Fibroblast of the aortic adventitia (primary cell): ENCODE data around the gene NDUFB10. TPM values are rescaled to one million over a fixed set of nuclear protein-coding genes. Genes with fewer than 3 reads are reported as not detected.

Experiments used
- DNase-seq: peaks from one replicate; pipeline ENCODE4 v3.0.0-alpha.2; 2010; ENCODE audit warnings: low read depth
- H3K4me3 ChIP-seq: 2 replicates; pipeline ENCODE4 v1.5.1; 2011; ENCODE audit warnings: low read depth, mild to moderate bottlenecking, control low read depth, low read length, moderate library complexity
- total RNA-seq: library from RNA; depleted of rRNA; stranded (reverse); fragments of >200 nt; gene quantifications from 2 replicates; pipeline ENCODE4 v1.2.3, GENCODE V29; 2012; ENCODE audit warnings: low replicate concordance
- TF ChIP-seq, protein P1 (sequence below): IDR thresholded peaks from 2 replicates; pipeline ENCODE4 v1.5.1; 2011; ENCODE audit warnings: mild to moderate bottlenecking, low read length, control low read depth, inconsistent platforms; ENCODE audit not compliant: insufficient read depth

The NDUFB10 gene
- total RNA-seq, 1 donor = 105 TPM

DNA sequence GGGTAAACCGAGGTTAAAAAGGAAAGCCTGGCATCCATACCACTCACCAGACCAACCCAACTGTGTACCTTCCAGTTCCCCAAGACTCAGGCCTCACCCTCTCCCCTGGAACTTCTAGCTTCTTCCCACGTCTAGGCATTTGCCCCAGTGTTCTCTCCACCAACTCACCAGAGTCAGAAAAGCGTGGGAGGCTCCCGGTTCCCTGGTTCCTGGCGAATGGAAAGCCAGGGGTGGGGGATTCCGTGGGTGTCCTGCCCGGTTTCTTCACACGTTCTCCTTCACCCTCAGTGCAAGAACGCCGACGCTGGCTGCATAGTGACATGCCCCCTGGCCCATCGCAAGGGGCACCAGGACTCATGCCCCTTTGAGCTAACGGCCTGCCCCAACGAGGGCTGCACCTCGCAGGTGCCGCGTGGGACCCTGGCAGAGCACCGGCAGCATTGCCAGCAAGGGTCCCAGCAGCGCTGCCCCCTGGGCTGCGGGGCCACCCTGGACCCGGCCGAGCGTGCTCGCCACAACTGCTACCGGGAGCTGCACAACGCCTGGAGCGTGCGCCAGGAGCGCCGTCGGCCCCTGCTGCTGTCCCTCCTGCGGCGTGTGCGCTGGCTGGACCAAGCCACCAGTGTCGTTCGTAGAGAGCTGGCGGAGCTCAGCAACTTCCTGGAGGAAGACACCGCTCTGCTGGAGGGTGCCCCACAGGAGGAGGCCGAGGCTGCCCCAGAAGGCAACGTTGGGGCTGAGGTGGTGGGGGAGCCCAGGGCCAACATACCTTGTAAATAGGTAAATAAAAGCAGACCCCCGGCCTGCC is 9.0 kb downstream of the NDUFB10 start:
- no peak for DNase-seq
- H3K4me3 ChIP-seq = no peak overlapping the region
- TF ChIP-seq, protein P1, sequence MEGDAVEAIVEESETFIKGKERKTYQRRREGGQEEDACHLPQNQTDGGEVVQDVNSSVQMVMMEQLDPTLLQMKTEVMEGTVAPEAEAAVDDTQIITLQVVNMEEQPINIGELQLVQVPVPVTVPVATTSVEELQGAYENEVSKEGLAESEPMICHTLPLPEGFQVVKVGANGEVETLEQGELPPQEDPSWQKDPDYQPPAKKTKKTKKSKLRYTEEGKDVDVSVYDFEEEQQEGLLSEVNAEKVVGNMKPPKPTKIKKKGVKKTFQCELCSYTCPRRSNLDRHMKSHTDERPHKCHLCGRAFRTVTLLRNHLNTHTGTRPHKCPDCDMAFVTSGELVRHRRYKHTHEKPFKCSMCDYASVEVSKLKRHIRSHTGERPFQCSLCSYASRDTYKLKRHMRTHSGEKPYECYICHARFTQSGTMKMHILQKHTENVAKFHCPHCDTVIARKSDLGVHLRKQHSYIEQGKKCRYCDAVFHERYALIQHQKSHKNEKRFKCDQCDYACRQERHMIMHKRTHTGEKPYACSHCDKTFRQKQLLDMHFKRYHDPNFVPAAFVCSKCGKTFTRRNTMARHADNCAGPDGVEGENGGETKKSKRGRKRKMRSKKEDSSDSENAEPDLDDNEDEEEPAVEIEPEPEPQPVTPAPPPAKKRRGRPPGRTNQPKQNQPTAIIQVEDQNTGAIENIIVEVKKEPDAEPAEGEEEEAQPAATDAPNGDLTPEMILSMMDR = no peak

DNA sequence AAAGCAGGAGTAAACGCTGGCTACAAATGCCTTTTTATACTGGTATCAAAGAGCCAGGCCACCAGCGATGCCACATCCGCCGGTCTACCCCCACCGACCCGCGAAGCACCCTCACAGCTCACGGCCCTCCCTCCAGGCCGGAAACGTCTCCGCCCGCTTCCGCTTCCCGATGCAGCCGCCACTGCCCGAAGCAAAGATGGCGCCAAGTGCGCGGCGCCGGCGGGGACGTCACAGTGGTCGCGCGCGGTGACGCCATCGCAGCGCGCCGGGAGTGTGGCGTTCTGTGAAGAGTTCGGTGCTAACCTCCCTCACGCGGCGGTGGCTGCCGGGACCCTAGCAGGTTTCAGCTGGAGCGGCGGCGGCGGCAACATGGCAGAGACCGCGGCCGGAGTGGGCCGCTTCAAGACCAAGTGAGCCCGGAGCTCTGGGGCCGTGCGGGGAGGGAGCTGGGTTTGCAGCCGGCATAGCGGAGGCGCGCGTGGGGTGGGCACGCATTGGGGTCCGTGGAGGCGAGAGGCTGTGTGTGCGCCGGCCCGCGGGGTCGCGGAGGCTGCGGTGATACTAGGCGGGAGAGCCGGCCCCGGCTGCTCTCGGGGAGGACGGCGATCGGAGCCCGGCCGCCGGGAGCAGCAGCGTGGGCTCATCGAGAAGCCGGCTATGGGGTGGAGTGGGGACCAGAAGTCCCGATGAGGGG is 12.6 kb downstream of the NDUFB10 start, which contains the start of gene TBL3:
TSS of gene TBL3 (plus strand) at position 258 of the 694 bp plus-strand sequence. CDS start at position 370, 112 bp downstream.
- DNase-seq = peak; percentile 92
- TF ChIP-seq, protein P1 = no peak

DNA sequence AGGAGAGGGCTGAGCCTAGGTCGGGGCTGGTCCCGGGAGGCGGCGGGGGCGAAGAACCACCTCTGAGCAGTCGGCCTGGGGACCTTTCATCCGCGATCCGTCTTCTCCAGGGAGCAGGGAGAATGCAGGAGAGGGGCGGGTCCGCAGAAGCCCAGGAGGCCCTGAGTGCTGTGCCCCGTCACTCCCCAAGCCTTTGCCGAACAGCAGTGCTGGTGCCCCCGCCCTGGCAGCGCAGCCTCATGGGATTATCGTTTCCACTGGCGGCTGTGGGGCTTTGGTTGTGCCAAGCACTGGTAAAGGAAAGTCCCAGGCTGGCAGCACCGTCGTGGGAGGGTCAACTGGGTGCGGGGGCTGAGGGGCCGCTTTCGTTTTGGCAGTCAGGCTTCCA is 13.1 kb downstream of the NDUFB10 start:
- peak overlapping the region; percentile 86 for H3K4me3 ChIP-seq
- DNase-seq = no peak
- TF ChIP-seq, protein P1 = no peak

More for the DNA sequence above, 12.6 kb downstream of the NDUFB10 start, which contains the start of gene TBL3:
- peak within 1 kb of the TSS; percentile 86 for H3K4me3 ChIP-seq

DNA sequence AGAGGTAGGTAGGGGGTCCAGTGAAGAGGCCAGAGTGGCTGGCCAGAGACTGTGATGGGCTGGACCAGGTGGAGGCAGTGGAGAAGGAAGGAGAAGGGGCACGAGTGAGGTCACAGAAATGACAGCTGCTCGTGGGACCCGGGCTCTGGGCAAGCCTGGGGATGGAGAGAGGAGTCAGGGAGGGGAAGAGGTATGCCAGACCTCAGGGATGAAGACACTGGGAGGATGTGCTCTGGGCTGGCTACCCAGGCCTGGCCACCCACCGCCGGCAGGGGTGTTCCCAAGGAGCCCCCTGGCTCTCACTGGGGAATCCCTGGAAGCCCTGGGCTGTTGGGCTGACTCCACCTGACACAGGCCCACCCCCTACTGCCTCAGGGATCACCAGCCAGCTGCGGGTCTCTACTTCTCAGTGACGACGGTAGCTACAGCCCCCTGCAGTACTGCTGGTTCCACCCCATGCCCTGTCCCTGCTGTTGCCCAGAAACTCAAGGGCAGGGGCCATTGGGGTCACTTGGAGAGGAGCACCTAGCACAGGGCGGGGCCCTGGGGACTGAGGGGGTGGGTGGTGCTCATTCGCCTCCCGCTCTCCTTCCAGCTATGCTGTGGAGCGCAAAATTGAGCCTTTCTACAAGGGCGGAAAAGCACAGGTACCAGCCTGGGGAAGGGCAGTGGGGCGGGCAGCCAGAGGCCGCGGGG is 14.3 kb downstream of the NDUFB10 start:
- TF ChIP-seq, protein P1 = no peak
- H3K4me3 ChIP-seq = no peak overlapping the region
- no peak for DNase-seq

DNA sequence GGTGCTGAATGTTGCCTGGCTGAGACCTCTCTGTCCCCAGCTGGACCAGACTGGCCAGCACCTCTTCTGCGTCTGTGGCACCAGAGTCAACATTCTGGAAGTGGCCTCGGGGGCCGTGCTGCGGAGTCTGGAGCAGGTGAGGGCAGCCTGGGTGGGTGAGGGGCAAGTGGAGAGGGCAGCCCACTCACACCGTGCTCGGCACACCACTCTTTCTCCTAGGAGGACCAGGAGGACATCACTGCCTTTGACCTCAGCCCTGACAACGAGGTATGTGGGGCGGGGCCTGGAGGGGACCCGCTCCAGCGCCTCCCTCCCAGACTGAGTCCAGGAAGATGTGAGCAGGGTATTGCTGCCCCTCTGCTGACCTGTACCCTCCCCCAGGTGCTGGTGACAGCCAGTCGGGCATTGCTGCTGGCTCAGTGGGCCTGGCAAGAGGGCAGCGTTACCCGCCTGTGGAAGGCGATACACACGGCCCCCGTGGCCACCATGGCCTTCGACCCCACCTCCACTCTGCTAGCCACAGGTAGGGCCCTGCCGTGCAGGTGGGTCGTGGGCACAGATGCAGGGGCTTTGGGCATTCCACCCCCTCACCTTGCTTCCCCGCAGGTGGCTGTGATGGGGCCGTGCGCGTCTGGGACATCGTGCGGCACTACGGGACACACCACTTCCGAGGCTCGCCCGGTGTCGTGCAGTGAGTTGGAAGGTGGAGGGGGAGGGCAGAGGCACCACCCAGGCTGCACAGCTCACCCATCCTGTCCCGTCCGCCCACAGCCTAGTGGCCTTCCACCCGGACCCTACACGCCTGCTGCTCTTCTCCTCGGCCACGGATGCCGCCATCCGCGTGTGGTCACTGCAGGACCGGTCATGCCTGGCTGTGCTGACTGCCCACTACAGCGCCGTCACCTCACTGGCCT is 15.1 kb downstream of the NDUFB10 start:
- no peak overlapping the region for H3K4me3 ChIP-seq
- TF ChIP-seq, protein P1 = no peak
- DNase-seq = no peak
